ENCODE measurements around the gene PERM1.

- TF ChIP-seq, protein P1, sequence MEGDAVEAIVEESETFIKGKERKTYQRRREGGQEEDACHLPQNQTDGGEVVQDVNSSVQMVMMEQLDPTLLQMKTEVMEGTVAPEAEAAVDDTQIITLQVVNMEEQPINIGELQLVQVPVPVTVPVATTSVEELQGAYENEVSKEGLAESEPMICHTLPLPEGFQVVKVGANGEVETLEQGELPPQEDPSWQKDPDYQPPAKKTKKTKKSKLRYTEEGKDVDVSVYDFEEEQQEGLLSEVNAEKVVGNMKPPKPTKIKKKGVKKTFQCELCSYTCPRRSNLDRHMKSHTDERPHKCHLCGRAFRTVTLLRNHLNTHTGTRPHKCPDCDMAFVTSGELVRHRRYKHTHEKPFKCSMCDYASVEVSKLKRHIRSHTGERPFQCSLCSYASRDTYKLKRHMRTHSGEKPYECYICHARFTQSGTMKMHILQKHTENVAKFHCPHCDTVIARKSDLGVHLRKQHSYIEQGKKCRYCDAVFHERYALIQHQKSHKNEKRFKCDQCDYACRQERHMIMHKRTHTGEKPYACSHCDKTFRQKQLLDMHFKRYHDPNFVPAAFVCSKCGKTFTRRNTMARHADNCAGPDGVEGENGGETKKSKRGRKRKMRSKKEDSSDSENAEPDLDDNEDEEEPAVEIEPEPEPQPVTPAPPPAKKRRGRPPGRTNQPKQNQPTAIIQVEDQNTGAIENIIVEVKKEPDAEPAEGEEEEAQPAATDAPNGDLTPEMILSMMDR (CRISPR knock-in tag; IDR thresholded peaks at IDR 0.05), result no peak
- TF ChIP-seq, protein P2, sequence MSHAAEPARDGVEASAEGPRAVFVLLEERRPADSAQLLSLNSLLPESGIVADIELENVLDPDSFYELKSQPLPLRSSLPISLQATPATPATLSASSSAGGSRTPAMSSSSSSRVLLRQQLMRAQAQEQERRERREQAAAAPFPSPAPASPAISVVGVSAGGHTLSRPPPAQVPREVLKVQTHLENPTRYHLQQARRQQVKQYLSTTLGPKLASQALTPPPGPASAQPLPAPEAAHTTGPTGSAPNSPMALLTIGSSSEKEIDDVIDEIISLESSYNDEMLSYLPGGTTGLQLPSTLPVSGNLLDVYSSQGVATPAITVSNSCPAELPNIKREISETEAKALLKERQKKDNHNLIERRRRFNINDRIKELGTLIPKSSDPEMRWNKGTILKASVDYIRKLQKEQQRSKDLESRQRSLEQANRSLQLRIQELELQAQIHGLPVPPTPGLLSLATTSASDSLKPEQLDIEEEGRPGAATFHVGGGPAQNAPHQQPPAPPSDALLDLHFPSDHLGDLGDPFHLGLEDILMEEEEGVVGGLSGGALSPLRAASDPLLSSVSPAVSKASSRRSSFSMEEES (CRISPR knock-in tag; IDR thresholded peaks at IDR 0.05), result no peak
- TF ChIP-seq KDM1A (CRISPR knock-in tag; IDR thresholded peaks at IDR 0.05), result no peak
Observed at GRCh38 chr1:993379-993995, 11.6 kb upstream of the PERM1 start.
